Stimulated activated CD8-positive, alpha-beta memory T cell treated with anti-CD3 and anti-CD28 coated beads, Interleukin-7, amount 100 ng/mL, for 24 hours (primary cell): ENCODE measurements around the gene FLYWCH1.
"Not testable (repeated sequence)": the region's sequence is repeated elsewhere in the genome, so short reads cannot be mapped to it uniquely, and the experiment has no call there.

Experiments
- DNase-seq: peaks from one replicate; pipeline ENCODE4 v3.0.0-alpha.2; 2020; ENCODE audit warnings: low read depth

Gene FLYWCH1

DNA sequence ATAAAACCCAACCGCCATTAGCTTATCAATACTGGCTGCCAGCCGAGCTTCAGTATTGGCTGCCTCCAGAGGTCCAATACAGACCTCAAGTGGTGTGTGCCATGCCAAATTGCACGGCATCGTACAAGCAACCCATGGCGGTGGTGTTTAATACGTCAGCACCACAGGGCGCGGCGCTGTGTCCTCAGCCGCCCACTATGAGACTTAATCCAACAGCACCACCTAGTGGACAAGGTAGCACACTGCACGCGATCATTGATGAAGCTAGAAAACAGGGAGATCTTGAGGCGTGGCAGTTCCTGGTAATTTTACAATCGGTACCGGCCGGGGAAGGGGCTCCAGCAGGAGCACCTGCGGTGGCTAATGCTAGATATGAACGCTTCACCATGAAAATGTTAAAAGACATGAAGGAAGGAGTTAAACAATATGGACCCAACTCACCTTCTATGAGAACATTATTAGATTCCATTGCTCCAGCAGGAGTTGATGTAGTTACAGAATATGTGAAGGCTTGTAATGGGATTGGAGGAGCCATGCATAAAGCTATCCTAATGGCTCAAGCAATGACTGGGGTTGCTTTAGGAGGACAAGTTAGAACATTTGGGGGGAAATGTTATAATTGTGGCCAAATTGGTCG lies 15.4 kb downstream of the FLYWCH1 start:
- DNase-seq = peak; percentile 74

DNA sequence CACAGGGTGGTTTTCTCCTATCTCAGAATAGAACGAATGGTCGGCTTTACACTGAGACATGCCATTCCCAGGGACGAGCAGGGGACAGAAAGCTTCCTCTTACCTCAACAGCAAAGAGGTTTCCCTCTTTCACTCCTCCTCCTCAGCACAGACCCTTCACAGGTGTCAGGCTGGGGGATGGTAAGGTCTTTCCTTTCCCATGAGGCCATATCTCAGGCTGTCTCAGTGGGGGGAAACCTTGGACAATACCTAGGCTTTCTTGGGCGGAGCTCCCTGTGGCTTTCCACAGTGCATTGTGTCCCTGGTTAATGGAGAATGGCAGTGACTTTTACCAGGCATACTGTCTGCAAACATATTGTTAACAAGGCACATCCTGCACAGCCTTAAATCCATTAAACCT lies 16.4 kb downstream of the FLYWCH1 start:
- not testable (repeated sequence) for DNase-seq

DNA sequence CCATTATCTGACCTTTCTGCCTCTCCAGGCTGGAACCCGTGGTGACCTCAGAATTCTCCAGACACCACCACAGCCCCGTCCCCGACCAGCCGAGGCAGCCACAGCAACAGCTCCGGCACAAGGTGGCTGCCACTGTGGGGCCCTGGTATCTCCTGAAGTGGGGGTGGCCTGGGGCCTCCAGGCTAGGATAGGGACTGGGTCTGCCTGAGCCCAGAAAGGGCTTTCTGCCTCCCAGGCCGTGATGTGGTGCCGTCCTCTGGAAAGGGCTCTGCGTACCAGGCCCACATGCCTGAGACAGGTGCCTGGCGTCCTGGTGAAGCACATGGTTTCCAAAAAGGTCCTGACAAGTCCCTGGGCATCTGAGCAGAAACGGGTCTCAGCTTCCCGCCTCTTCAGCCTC lies 17.1 kb downstream of the FLYWCH1 start:
- DNase-seq = no peak

DNA sequence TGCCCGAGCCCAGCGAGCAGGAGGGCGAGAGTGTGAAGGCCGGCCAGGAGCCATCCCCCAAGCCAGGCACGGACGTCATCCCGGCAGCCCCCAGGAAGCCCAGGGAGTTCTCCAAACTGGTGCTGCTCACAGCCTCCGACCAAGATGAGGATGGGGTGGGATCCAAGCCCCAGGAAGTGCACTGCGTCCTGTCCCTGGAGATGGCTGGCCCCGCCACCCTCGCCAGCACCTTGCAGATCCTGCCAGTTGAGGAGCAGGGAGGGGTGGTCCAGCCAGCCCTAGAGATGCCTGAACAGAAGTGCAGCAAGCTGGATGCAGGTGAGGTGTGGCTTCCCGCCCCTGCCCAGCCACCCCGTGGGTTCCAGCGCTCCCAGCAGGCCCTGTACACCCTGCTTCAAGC lies 18.0 kb downstream of the FLYWCH1 start:
- DNase-seq = no peak

DNA sequence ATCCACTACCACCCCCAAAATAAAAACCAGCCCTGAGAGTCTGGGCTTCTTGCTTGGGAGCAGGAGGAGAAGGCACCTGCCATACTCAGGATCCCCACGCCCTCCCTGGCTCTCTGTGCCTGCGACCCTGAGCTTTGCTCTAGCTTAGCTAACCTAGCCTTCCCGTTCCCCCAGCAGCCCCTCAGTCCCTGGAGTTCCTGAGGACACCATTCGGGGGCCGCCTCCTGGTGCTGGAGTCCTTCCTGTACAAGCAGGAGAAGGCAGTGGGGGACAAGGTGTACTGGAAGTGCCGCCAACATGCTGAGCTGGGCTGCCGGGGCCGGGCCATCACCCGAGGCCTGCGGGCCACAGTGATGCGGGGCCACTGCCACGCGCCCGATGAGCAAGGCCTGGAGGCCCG lies 18.5 kb downstream of the FLYWCH1 start:
- DNase-seq = no peak

DNA sequence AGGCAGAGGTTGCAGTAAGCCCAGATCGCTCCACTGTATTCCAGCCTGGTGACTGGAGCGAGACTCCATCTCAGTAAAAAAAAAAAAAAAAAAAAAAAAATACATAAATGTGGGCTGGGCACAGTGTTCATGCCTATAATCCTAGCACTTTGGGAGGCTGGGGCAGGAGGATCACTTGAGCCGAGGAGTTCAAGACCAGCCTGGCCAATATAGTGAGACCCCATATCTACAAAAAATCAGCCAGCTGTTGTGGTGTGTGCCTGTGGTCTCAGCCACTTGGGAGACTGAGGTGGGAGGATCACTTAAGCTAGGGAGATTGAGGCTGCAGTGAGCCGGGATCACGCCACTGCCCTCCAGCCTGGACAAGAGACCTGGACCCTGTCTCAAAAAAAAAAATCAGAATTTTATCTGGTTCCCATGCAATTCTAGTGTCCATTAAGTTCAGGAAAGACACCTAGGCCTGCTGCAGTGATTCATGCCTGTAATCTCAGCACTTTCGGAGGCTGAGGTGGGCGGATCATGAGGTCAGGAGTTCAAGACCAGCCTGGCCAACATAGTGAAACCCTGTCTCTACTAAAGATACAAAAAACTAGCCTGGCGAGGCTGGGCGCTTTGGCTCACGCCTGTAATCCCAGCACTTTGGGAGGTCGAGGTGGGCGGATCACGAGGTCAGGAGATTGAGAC lies 19.6 kb downstream of the FLYWCH1 start:
- not testable (repeated sequence) for DNase-seq

DNA sequence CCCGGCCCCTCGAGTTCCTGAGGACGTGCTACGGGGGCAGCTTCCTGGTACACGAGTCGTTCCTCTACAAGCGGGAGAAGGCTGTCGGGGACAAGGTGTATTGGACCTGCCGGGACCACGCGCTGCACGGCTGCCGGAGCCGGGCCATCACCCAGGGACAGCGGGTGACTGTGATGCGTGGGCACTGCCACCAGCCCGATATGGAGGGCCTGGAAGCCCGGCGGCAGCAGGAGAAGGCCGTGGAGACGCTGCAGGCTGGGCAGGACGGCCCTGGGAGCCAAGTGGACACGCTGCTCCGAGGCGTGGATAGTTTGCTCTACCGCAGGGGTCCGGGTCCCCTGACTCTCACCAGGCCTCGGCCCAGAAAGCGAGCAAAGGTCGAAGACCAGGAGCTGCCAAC lies 21.4 kb downstream of the FLYWCH1 start:
- no peak for DNase-seq

DNA sequence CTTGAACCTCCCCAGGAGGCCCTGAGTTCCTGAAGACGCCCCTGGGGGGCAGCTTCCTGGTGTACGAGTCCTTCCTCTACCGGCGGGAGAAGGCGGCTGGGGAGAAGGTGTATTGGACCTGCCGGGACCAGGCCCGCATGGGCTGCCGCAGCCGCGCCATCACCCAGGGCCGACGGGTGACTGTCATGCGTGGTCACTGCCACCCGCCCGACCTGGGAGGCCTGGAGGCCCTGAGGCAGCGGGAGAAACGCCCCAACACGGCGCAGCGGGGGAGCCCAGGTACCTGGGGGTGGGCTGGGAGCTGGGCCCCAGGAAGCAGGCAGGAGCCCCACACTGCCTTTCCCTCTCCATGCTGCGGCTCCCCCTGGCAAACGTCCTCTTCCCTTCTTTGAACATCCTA lies 22.0 kb downstream of the FLYWCH1 start:
- no peak for DNase-seq

DNA sequence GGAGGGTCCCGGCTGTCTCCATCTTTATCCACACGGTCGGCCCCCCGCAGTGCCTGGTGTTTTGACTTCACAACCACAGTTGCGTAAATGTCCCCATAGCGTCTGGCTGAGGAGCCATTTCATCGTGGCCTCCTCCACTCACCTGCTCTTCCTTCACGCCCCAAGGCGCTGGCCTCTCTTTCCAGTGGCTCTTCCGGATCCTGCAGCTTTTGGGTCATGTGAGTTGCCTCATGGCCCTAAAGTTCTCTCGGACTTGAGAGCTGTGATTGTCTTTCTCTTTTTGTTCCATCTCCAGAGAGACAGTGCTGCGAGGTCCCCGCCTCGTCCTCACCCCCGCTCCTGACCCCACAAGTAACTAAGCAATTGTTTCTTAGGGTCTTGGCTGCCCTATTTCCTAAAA lies 22.7 kb downstream of the FLYWCH1 start:
- no peak for DNase-seq

DNA sequence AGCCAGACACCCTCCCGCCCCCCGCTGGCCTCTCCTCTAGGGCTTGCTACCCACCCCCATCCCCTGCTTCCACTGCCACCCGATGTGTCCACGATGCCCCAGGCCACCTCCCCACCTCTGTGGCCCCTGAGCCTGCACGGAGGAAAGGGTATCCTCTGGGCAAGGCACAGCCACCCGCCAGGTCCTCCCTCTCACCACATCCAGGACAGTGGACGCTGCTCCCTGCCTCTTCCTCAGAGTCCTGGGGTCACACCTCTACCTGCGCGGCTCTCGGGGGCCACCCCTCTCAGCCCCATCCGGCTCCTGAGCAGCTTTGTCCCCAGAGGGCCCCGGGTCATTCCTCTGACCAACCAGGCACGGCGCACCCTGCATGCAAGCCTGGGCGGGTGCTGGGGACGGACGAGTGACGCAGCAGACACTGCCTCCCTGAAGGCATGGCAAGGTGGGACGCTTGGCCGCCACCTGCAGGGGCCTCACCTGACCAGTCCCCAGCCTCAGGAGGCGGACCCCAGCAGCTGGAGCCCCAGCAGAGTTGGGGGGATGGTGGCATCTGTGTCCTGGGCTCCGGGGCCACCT lies 24.8 kb downstream of the FLYWCH1 start:
- no peak for DNase-seq

DNA sequence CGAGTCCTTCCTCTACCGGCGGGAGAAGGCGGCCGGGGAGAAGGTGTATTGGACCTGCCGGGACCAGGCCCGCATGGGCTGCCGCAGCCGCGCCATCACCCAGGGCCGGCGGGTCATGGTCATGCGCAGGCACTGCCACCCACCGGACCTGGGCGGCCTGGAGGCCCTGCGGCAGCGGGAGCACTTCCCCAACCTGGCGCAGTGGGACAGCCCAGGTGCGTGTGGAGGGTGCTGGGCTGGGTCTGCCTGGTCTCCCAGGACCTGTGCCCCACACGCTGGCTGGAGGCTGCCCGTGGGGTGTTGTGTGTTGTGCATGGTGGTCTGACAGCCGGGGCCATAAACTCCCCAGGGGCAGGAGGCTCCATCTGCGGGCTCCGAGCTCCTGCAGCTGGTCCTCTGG lies 25.4 kb downstream of the FLYWCH1 start:
- DNase-seq = no peak

DNA sequence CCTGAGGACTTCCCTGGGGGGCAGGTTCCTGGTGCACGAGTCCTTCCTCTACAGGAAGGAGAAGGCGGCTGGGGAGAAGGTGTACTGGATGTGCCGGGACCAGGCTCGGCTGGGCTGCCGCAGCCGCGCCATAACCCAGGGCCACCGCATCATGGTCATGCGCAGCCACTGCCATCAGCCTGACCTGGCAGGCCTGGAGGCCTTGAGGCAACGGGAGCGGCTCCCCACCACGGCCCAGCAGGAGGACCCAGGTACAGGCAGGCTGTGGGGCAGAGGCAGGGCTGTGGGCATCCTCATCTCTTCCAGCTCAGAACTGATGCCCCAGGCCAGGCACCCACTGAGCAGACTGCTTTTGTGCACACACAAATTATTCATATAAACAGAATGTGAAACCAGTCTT lies 26.5 kb downstream of the FLYWCH1 start:
- DNase-seq = no peak

DNA sequence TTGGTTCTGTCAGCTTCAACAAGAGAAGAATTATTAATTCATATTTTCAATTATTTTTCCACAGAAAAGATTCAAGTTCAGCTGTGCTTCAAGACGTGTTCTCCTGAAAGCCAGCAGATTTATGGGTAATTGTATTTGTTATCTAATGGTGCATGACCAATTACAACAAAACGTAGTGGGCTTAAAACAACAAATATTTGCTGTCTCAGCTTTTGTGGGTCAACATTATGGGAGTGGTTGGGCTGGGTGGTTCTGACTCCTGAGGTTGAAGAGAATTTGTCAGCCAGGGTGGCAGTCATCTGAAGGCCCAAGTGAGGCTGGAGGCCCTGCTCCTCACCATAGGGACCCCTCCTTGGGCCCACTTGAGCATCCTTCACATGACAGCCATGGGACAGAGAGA lies 28.2 kb downstream of the FLYWCH1 start:
- no peak for DNase-seq

DNA sequence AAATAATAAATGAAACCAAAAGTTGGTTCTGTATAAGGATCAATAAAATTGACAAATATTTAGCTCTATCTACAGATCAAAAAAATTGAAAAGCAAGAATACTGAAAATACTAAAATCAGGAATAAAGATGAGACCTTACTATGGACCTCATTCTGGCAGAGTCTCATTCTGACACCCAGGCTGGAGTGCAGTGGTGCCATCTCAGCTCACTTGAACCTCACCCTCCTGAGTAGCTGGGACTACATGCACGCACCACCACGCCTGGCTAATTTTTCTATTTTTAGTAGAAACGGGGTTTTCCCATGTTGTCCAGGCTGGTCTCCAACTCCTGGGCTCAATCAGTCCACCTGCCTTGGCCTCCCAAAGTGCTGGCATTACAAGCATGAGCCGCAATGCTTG lies 30.3 kb downstream of the FLYWCH1 start:
- no peak for DNase-seq

DNA sequence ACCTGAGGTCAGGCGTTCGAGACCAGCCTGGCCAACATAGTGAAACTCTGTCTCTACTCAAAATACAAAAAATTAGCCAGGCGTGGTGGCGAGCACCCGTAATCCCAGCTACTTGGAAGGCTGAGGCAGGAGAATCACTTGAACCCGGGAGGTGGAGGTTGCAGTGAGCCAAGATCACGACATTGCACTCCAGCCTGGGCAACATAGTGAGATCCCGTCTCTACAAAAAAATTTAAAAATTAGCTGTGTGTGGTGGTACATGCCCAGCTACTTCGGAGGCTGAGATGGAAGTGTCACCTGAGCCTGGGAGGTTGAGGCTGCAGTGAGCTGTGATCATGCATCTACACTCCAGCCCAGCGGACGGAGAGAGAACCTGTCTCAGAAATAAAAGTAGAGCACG lies 32.0 kb downstream of the FLYWCH1 start:
- DNase-seq = not testable (repeated sequence)

DNA sequence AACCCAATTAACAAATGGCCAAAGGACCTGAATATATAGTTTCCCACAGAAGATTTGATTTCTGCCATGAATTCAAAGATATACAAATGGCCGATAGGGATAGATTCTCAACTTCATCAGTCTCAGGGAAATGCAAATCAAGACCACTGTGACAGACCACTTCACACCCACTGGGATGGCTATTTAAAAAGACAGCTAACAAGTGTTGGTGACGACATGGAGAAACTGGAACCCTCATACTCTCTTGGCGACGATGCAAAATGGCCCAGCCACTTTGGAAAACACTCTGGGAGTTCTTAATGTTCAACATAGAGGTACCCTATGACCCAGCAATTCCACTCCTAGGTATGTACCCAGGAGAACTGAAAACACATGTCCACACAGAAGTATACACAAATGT lies 34.9 kb downstream of the FLYWCH1 start:
- DNase-seq = no peak

DNA sequence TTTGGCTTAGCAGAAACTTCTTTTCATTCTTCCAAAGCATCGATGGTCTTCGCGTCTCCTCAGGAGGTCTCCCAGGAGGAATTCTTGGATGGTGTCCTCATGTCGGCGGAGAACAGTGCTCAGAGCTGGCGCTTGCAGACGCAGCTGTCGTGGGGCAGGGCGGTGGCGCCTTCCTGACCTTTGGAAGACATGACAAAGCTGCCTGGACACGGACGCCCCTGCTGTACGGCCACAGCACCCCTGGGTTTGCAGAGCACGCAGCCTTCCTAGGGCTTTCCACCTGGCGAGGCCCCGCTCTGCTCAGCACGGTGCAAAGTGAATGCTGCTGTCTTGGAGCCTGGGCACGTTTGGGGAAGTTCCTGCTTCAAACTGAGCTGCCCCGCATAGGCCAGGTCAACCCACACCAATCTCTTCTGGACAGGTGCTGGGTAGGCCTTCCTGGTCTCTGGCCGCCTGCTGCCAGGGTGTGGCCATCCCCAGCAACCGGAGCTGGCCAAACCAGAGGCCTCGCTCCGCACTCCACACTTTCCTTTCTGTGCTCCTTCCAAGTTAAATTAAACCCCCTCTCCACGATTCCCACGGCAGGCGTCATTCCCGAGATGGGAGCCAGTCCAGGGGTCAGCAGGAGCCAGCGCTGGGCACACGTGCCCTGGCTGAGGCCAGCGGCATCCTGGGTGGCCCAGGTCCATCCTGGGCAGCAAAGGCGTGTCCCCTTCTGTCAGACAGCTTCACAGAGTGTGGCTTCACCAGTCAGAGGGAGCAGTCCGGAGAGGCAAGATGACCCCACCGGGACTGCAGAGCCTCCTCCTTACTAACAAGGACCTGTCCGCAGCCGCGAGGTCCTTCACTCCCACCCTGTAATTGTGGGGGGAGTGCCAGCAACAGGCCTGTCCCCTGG lies 37.3 kb downstream of the FLYWCH1 start:
- DNase-seq = no peak

DNA sequence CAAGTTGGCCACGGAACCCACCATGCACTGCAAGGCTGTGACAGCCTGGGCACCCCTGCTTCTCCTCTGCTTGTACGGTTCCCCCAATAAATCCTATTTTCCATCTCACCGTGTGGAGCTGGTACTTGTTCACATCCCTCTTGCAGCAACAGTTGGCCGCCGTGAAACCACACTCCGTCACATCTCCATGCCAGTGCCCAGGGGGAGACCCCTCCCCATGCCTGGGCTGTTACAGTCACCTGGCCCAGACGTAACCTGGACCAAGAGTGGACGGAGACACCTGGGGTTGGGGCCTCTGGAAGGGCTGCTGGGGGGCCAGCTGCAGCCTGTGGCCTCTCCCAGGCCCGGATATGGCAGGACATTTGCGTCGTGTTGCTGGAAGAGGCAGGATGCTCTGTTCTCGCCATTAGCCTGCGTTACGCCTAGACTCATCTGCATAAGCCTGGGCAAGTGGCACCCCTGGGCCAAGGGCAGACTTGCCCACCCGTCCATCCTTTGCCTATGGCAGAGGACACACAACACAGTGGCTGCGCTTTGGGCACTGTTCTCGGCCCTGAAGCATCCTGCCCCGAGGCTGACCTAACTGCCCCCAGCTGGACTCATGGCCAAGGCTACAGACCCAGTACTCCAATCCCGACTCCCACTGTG lies 38.1 kb downstream of the FLYWCH1 start:
- DNase-seq = no peak

DNA sequence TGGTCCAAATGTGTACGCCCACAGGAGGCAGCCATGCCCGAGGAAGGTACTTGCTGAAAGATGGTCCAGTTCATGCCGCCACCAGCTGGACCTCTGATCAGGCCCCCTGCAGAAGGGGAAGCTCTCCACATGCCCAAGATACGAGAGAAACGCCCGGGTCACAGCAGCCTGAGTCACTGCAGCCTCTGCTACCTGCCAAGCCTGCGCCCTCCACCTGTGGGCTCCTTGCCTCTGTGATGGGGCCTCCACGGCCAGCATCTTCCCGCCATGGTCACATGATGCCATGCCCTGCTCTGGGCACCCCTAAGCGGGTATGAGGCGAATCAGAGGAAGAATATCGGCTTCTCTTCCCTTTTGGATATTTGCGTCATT lies 38.6 kb downstream of the FLYWCH1 start:
- DNase-seq = no peak

DNA sequence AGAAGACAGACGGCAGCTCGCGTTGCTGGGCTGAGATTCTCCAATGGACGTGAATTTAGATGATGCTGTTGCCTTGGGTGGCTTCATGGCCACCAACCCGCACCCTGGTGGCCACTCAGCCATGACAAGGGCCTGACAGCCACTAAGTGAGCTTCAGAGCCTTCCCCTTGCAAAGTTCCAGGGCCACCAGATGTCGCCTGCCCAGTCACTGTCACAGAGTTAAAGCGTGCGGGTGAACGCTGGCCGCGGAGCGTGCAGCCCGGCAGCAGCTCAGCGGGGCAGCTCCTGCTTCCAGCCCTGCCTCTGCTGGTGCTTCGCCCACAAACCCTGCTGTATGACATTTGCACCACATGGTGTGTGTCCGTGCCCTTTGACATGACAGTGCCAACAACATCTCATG lies 39.0 kb downstream of the FLYWCH1 start:
- DNase-seq = no peak

DNA sequence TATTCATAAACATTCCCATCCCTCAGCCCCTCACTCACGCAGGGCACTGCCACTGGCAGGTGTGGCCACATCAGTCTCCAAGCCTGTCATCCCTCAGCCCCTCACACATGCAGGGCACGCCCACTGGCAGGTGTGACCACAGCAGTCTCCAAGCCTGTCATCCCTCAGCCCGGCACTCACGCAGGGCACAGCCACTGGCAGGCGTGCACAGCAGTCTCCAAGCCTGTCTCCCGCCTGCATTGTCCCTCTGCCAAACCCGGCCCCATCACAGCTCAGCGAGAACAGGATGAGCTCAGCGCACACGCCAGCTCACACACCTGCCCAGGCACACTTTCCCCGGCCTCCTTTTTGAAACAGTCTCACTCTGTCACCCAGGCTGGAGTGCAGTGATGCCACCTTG lies 40.9 kb downstream of the FLYWCH1 start:
- DNase-seq = no peak
